Thoracic aorta (tissue), 2 donors: Measurements from ENCODE around the gene DPH6. TPM values are rescaled to one million over a fixed set of nuclear protein-coding genes. Genes with fewer than 3 reads are reported as not detected.
"Not testable (repeated sequence)": the region's sequence is repeated elsewhere in the genome, so short reads cannot be mapped to it uniquely, and the experiment has no call there.

Source experiments
- ATAC-seq: fragments of 150-250 bp; one replicate; pipeline ENCODE4 v1.8.0; 2017; ENCODE audit warnings: low read depth; ENCODE audit not compliant: insufficient number of reproducible peaks, low FRiP score
- DNase-seq: peaks from one replicate; pipeline ENCODE4 v3.0.0-alpha.2; 2020; ENCODE audit warnings: low spot score
- H3K27ac ChIP-seq, 2 donors: fragments of 200-600 bp; sonication (generic); 1 replicate in 1 of 2; 2 replicates in 1 of 2; pipeline ENCODE4 v1.5.1; 2016; ENCODE audit warnings: mild to moderate bottlenecking in 2 of 2, moderate library complexity in 2 of 2
- H3K27me3 ChIP-seq: fragments of 200-600 bp; sonication (generic); replicated peaks from 2 replicates; pipeline ENCODE4 v1.6.0; 2016; ENCODE audit warnings: mild to moderate bottlenecking; ENCODE audit not compliant: insufficient read depth
- H3K36me3 ChIP-seq: fragments of 200-600 bp; sonication (generic); one replicate; pipeline ENCODE4 v1.5.1; 2016
- H3K4me1 ChIP-seq, 2 donors: fragments of 200-600 bp; sonication (generic); 1 replicate in 1 of 2; 2 replicates in 1 of 2; pipeline versions ENCODE4 v1.5.1 to v1.6.0; 2016; ENCODE audit warnings: low read depth in 2 of 2, mild to moderate bottlenecking in 1 of 2; ENCODE audit not compliant: control insufficient read depth in 1 of 2
- H3K4me3 ChIP-seq: fragments of 200-600 bp; sonication (generic); 2 replicates; pipeline ENCODE4 v1.5.1; 2016; ENCODE audit warnings: mild to moderate bottlenecking
- H3K9me3 ChIP-seq: fragments of 200-600 bp; sonication (generic); 2 replicates; pipeline ENCODE4 v1.5.1; 2016
- CTCF ChIP-seq: fragments of 200-600 bp; sonication (generic); IDR thresholded peaks from one replicate; pipeline ENCODE4 v1.5.1; 2019; ENCODE audit warnings: antibody characterized with exemption
- total RNA-seq, 2 donors: library from RNA; depleted of rRNA; stranded (reverse); fragments of >200 nt; gene quantifications; one replicate each; pipeline versions ENCODE4 v1.1.0 to v1.2.3, GENCODE V29; 2016

The DPH6 gene
- total RNA-seq, 2 donors from 2014 or later = 11.5 to 34.8 TPM

GRCh38 chr15:35444557-35445204 lies 101.3 kb downstream of the DPH6 start:
- Histone ChIP-seq H3K27ac (no peak overlapping the region), H3K4me3 (no peak overlapping the region), H3K4me1 (peaks cover 0 to 17% of the 10 kb centered on the region in 2 donors), H3K36me3 (no peaks in the 10 kb centered on the region), H3K27me3 (no peaks in the 10 kb centered on the region), H3K9me3 (no peaks in the 10 kb centered on the region)
- peak; percentile 62 for TF ChIP-seq CTCF
- DNase-seq (no peak), ATAC-seq (no peak)

GRCh38 chr15:35443376-35443775 lies 102.6 kb downstream of the DPH6 start:
- Histone ChIP-seq H3K4me1 (peaks cover 0 to 25% of the 10 kb centered on the region in 2 donors), H3K27me3 (no peaks in the 10 kb centered on the region), H3K27ac (peak overlapping the region in 1 of 2 donors; percentile 1), H3K4me3 (no peak overlapping the region), H3K9me3 (no peaks in the 10 kb centered on the region), H3K36me3 (no peaks in the 10 kb centered on the region)
- TF ChIP-seq CTCF = no peak
- DNase-seq = no peak
- no peak for ATAC-seq

GRCh38 chr15:35442742-35443141 lies 103.2 kb downstream of the DPH6 start:
- no peaks in the 10 kb centered on the region for H3K9me3 ChIP-seq
- H3K4me1 ChIP-seq = peaks cover 0 to 25% of the 10 kb centered on the region in 2 donors
- no peaks in the 10 kb centered on the region for H3K27me3 ChIP-seq
- no peaks in the 10 kb centered on the region for H3K36me3 ChIP-seq
- DNase-seq = no peak
- no peak overlapping the region for H3K4me3 ChIP-seq
- TF ChIP-seq CTCF = no peak
- no peak for ATAC-seq
- H3K27ac ChIP-seq = no peak overlapping the region

GRCh38 chr15:35441279-35441678 lies 104.7 kb downstream of the DPH6 start:
- not testable (repeated sequence) for H3K27ac ChIP-seq, H3K27me3 ChIP-seq, ATAC-seq, H3K9me3 ChIP-seq, DNase-seq, H3K4me3 ChIP-seq, H3K36me3 ChIP-seq
- peaks cover 0 to 25% of the 10 kb centered on the region in 2 donors for H3K4me1 ChIP-seq

GRCh38 chr15:35440265-35440664 lies 105.7 kb downstream of the DPH6 start:
- DNase-seq = no peak
- Histone ChIP-seq H3K4me3 (no peak overlapping the region), H3K36me3 (no peaks in the 10 kb centered on the region), H3K4me1 (peaks cover 0 to 25% of the 10 kb centered on the region in 2 donors), H3K27me3 (no peaks in the 10 kb centered on the region), H3K27ac (peak overlapping the region in 1 of 2 donors; percentile 12), H3K9me3 (no peaks in the 10 kb centered on the region)
- ATAC-seq = no peak
- TF ChIP-seq CTCF = no peak

GRCh38 chr15:35439291-35439690 lies 106.7 kb downstream of the DPH6 start:
- Histone ChIP-seq H3K27me3 (no peaks in the 10 kb centered on the region), H3K4me3 (no peak overlapping the region), H3K36me3 (no peaks in the 10 kb centered on the region), H3K27ac (peak overlapping the region in 1 of 2 donors; percentile 12), H3K4me1 (peaks cover 0 to 25% of the 10 kb centered on the region in 2 donors), H3K9me3 (no peaks in the 10 kb centered on the region)
- ATAC-seq (no peak), DNase-seq (no peak)
- no peak for TF ChIP-seq CTCF
